ENCODE measurements around the gene ALDH16A1.

ALDH16A1 gene

DNA sequence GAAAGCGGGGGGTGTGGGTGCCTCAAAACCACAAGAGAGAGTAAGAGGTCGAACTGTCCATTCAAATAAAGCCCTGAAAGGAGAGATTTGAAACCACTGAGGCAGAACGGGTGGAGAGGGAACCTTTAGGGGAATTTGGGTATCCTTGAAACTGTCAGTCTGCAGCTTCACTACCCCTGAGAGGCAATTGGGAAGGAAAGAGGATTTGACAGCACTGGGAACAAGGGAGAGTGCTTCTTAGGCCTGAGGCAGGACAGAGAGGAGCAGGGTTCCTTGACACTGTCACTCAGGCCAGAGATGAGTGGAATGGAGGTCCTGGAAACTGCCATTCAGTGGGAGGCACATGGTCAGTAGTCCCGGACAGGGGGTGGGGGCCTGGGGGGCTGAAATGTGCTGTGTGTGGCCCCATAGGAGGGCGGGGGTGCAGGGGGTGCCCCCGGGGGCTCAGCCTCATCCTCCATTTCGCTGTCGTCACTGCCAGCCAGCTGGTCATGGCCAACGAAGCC is 22.8 kb upstream of the ALDH16A1 start:
- H3K4me3 ChIP-seq (ENCODE audit: low read depth, low read length) = no peak overlapping the region
- TF ChIP-seq CTCF (IDR thresholded peaks at IDR 0.05; ENCODE audit: low read depth, low read length, missing control alignments) = no peak
- DNase-seq (ENCODE audit: low read depth) = no peak

GRCh38 chr19:49430678-49431329 is 22.2 kb upstream of the ALDH16A1 start:
- DNase-seq (ENCODE audit: low read depth) = no peak
- TF ChIP-seq CTCF (IDR thresholded peaks at IDR 0.05; ENCODE audit: low read depth, low read length, missing control alignments) = peak; percentile 49
- H3K4me3 ChIP-seq (ENCODE audit: low read depth, low read length) = no peak overlapping the region

- no peak for TF ChIP-seq CTCF (IDR thresholded peaks at IDR 0.05; ENCODE audit: low read depth, low read length, missing control alignments)
- no peak for DNase-seq (ENCODE audit: low read depth)
- H3K4me3 ChIP-seq (ENCODE audit: low read depth, low read length) = no peak overlapping the region
Observed at GRCh38 chr19:49431330-49431749, 21.7 kb upstream of the ALDH16A1 start.

DNA sequence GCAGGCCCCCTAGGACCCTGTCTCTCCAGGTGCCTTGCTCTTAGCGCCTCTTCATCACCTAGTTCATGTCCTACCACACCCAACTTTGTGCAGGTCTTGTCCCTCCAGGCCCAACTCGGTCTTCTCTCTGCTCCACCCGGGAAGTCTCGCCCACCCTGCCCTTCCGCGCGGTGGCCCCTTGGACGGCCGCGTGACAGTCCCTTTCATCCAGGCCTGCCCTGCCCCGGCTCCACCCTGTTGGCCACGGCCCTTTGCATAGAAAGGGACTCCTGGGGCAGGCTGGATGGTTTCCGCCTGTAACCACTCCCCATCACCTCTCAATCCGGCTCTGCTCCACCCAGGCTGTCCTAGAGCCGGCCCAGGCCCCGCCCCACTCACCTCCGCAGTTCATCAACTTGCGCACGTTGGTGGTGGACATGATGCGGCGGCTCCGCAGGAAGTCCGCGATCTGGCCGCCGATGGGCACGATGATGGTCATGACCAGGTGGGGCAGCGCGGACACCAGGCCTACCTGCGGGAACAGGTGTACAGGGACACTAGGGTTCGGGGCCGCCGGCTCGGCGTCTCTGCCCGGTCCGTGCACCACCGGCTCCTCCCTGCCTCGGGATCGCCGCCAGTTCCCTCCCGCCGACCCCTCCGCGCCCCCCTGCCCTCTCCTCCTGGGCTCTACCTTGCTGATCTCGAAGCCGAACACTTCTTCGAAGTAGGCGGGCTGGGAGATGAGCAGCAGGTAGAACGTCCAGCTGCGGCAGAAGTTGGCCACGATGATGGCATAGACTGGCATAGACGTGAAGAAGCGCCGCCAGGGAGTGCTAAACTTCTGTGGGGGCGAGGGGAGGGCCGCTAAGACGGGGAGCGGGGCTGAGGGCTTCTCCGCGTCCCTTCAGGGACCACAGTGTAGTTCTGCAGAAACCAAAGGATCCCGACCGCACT is 20.6 kb upstream of the ALDH16A1 start:
- DNase-seq (ENCODE audit: low read depth) = no peak
- no peak for TF ChIP-seq CTCF (IDR thresholded peaks at IDR 0.05; ENCODE audit: low read depth, low read length, missing control alignments)
- H3K4me3 ChIP-seq (ENCODE audit: low read depth, low read length) = no peak overlapping the region

GRCh38 chr19:49433240-49433901 is 19.7 kb upstream of the ALDH16A1 start:
- H3K4me3 ChIP-seq (ENCODE audit: low read depth, low read length) = no peak overlapping the region
- no peak for TF ChIP-seq CTCF (IDR thresholded peaks at IDR 0.05; ENCODE audit: low read depth, low read length, missing control alignments)
- no peak for DNase-seq (ENCODE audit: low read depth)

DNA sequence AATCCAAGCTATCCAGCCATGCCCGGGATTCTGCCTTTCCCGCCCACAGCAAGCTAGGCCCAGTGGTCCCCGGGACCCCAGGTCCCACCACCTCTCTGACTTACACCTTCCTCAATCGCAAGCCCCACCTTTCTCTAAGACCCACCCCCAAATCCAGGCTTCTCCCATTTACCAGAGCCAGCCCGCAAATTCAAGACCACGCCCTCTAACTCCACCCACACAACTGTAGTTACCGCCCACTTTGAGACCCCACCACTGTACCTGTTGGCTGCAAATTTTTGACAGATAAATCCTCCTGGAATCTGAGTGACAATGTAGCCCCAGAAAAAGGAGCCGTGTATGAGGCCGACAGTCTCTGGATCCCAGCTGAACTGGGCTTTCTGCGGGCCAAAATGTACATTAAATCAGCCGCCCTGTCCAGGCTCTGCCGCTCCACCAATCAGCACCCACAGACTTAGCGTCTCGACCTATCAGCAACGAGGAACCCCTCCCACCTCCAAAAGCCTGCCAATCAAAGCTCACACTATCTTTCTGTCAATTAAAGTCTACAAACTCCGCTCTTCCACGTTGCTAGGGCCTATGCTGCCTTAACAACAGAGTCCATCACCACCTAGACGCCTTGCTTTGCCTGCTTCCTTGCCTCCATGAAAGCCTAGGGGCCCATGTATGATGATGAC is 18.0 kb upstream of the ALDH16A1 start:
- no peak for TF ChIP-seq CTCF (IDR thresholded peaks at IDR 0.05; ENCODE audit: low read depth, low read length, missing control alignments)
- no peak for DNase-seq (ENCODE audit: low read depth)
- H3K4me3 ChIP-seq (ENCODE audit: low read depth, low read length) = no peak overlapping the region
